RPMI7951 (cell line): ENCODE data around the gene PANK4. TPM values are rescaled to one million over a fixed set of nuclear protein-coding genes. Genes with fewer than 3 reads are reported as not detected.
"Not testable (repeated sequence)": the region's sequence is repeated elsewhere in the genome, so short reads cannot be mapped to it uniquely, and the experiment has no call there.

ENCODE experiments used
- DNase-seq: peaks from one replicate; pipeline ENCODE4 v3.0.0-alpha.2; 2012; ENCODE audit warnings: low read depth
- total RNA-seq: library from RNA; depleted of rRNA; stranded (reverse); fragments of >200 nt; shearing (Covaris generic); gene quantifications from 2 replicates; pipeline ENCODE4 v1.2.3, GENCODE V29; 2014; rRNA removed

Gene PANK4
- total RNA-seq, 1 experiment from 2014 or later = 15.0 TPM

- DNase-seq = no peak
These were observed 65.2 kb downstream of the PANK4 start for GRCh38 chr1:2460996-2461751.

- no peak for DNase-seq
These were observed 66.2 kb downstream of the PANK4 start for GRCh38 chr1:2460203-2460602.

GRCh38 chr1:2459757-2460156 lies 66.6 kb downstream of the PANK4 start:
- DNase-seq = peak; percentile 71

- DNase-seq = not testable (repeated sequence)
These were observed 67.2 kb downstream of the PANK4 start for GRCh38 chr1:2459102-2459753.

- no peak for DNase-seq
These were observed 67.7 kb downstream of the PANK4 start for GRCh38 chr1:2458687-2459086.

Other genes with a start within 250 kb of the PANK4 start
- 7.1 and 8.3 TPM in 2 replicates for gene MORN1, start 135.0 kb downstream of the PANK4 start, total RNA-seq
- 99.8 and 113 TPM in 2 replicates for gene RER1, start 134.8 kb downstream of the PANK4 start, total RNA-seq
- 23.3 and 27.9 TPM in 2 replicates for gene PEX10, start 114.0 kb downstream of the PANK4 start, total RNA-seq
- gene PLCH2, start 50.3 kb downstream of the PANK4 start, total RNA-seq = 0.12 and 0.29 TPM in 2 replicates
- gene HES5, start 3.7 kb upstream of the PANK4 start, total RNA-seq = not detected in 2 replicates
- 26.8 and 29.4 TPM in 2 replicates for gene TNFRSF14, start 29.8 kb upstream of the PANK4 start, total RNA-seq
- gene PRXL2B, start 60.2 kb upstream of the PANK4 start, total RNA-seq = 21.5 and 26.1 TPM in 2 replicates
- gene MMEL1, start 106.4 kb upstream of the PANK4 start, total RNA-seq = 2.8 TPM in 1 of 2 replicates, not detected in the other